GM12878 (cell line): ENCODE measurements around the gene SEZ6L2. TPM values are rescaled to one million over a fixed set of nuclear protein-coding genes. Genes with fewer than 3 reads are reported as not detected.

Experiments used
- ATAC-seq: fragments of 200-7000 bp; cut with Tn5 transposase; 3 replicates; pipeline ENCODE4 v1.9.1; 2020; ENCODE audit warnings: mild to moderate bottlenecking, moderate library complexity
- BruUV-seq: library from RNA; stranded (reverse); fragments of 400-500 nt; replicated peaks from 2 replicates; lab custom pipeline; 2021; lab: Mats Ljungman, UMichigan
- CTCF ChIA-PET: fragments of 300-600 bp; sonication (Branson Sonifier 250); formaldehyde crosslinking; extraction: SDS; loops from one replicate; lab custom pipeline; 2021; ENCODE audit warnings: inconsistent platforms; lab: Yijun Ruan, JAX
- POLR2A ChIA-PET: fragments of 350-600 bp; formaldehyde crosslinking; extraction: SDS; loops from one replicate; lab custom pipeline; 2021; ENCODE audit warnings: inconsistent platforms; lab: Charles Lee
- RAD21 ChIA-PET: fragments of 300-600 bp; sonication (Branson Sonifier 250); formaldehyde crosslinking; loops from one replicate; lab custom pipeline; 2023; ENCODE audit warnings: antibody characterized with exemption; ENCODE audit not compliant: unreplicated experiment; lab: Charles Lee
- SMC1A ChIA-PET: fragments of 300-600 bp; sonication (Branson Sonifier 250); formaldehyde crosslinking; loops from one replicate; lab custom pipeline; 2023; ENCODE audit not compliant: unreplicated experiment, uncharacterized antibody; lab: Charles Lee
- DNase-seq: peaks from one replicate; pipeline ENCODE4 v3.0.0-alpha.2; 2011; ENCODE audit warnings: low read depth, low spot score
- FAIRE-seq: peaks from 3 replicates; lab custom pipeline; 2011; peaks lifted over from hg19 to GRCh38; lab: Jason Lieb, UNC
- H2AFZ ChIP-seq: 2 replicates; pipeline ENCODE4 v1.6.0; 2011; ENCODE audit warnings: low read depth, low read length, control low read depth; ENCODE audit not compliant: control insufficient read depth
- H3K27ac ChIP-seq: 2 replicates; pipeline ENCODE4 v1.5.1; 2011; ENCODE audit warnings: control low read depth; ENCODE audit not compliant: control insufficient read depth, insufficient read depth
- H3K27me3 ChIP-seq, 2 experiments: replicated peaks in 1 of 2; 2 replicates each; pipeline versions ENCODE4 v1.6.0 to v1.6.1; 2011; ENCODE audit warnings: low read length in 1 of 2; ENCODE audit not compliant: control insufficient read depth in 2 of 2, insufficient read depth in 2 of 2
- H3K36me3 ChIP-seq, 2 experiments: 2 replicates each; pipeline ENCODE4 v1.5.1; 2011; ENCODE audit warnings: low read length in 1 of 2; ENCODE audit not compliant: control insufficient read depth in 2 of 2, insufficient read depth in 2 of 2
- H3K4me1 ChIP-seq: 2 replicates; pipeline ENCODE4 v1.6.1; 2011; ENCODE audit warnings: mild to moderate bottlenecking, low read length, moderate library complexity, mixed read lengths; ENCODE audit not compliant: control insufficient read depth, insufficient read depth
- H3K4me2 ChIP-seq: 2 replicates; pipeline ENCODE4 v1.6.0; 2011; ENCODE audit warnings: control low read depth; ENCODE audit not compliant: control insufficient read depth, insufficient read depth
- H3K4me3 ChIP-seq: fragments of 200-600 bp; sonication (generic); 2 replicates; pipeline ENCODE4 v1.5.1; 2016
- H3K79me2 ChIP-seq: 2 replicates; pipeline ENCODE4 v1.6.0; 2011; ENCODE audit warnings: low read length; ENCODE audit not compliant: control insufficient read depth, insufficient read depth
- H3K9ac ChIP-seq: 2 replicates; pipeline ENCODE4 v1.8.0; 2011; ENCODE audit warnings: low read length, control low read depth, mixed read lengths; ENCODE audit not compliant: control insufficient read depth, insufficient read depth
- H3K9me3 ChIP-seq: replicated peaks from 3 replicates; pipeline ENCODE4 v1.5.1; 2011; ENCODE audit warnings: mild to moderate bottlenecking, low read length; ENCODE audit not compliant: control insufficient read depth, insufficient read depth
- H4K20me1 ChIP-seq: 2 replicates; pipeline ENCODE4 v1.6.0; 2011; ENCODE audit not compliant: control insufficient read depth, insufficient read depth
- CUX1 ChIP-seq: IDR thresholded peaks from 2 replicates; pipeline ENCODE4 v1.6.1; 2012; ENCODE audit warnings: improper control_type of control experiment, low read depth, low read length; ENCODE audit not compliant: insufficient replicate concordance
- JUND ChIP-seq: IDR thresholded peaks from 2 replicates; pipeline ENCODE4 v1.6.1; 2012; ENCODE audit warnings: low read depth, mild to moderate bottlenecking, low read length, improper control_type of control experiment, moderate library complexity
- NRF1 ChIP-seq: conservative IDR thresholded peaks from 2 replicates; pipeline ENCODE4 v1.6.1; 2011; ENCODE audit warnings: mild to moderate bottlenecking, low read depth, low read length, improper control_type of control experiment
- RAD51 ChIP-seq: fragments of 450-650 bp; IDR thresholded peaks from 2 replicates; pipeline ENCODE4 v1.6.1; 2016; ENCODE audit warnings: moderate library complexity, mild to moderate bottlenecking, inconsistent platforms
- RBBP5 ChIP-seq: fragments of 200-600 bp; sonication (generic); conservative IDR thresholded peaks from 2 replicates; pipeline ENCODE4 v1.6.1; 2016
- SMARCA5 ChIP-seq: fragments of 450-650 bp; IDR thresholded peaks from 2 replicates; pipeline ENCODE4 v1.6.1; 2017; ENCODE audit warnings: mild to moderate bottlenecking
- TCF7 ChIP-seq: IDR thresholded peaks from 2 replicates; pipeline ENCODE4 v1.6.1; 2014; ENCODE audit warnings: antibody characterized with exemption, borderline replicate concordance
- ZBED1 ChIP-seq: IDR thresholded peaks from 2 replicates; pipeline ENCODE4 v1.6.1; 2016; ENCODE audit warnings: borderline replicate concordance
- ZBTB40 ChIP-seq: fragments of 450-650 bp; IDR thresholded peaks from 2 replicates; pipeline ENCODE4 v1.6.1; 2016; ENCODE audit warnings: mild to moderate bottlenecking, moderate library complexity, borderline replicate concordance
- WGBS: methylation state at CpG from one replicate; pipeline ENCODE4 v1.1.6; 2016; ENCODE audit warnings: low lambda C conversion rate; ENCODE audit not compliant: insufficient replicate concordance, insufficient coverage; ENCODE audit errors: missing lambda C conversion rate; 5-methylcytosine and 5-hydroxymethylcytosine counted together
- in situ Hi-C: fragments of 300-500 bp; cut with MboI; formaldehyde crosslinking; loops from 9 replicates; pipeline ENCODE4 v1.14.3; 2018; ENCODE audit warnings: mixed read lengths
- intact Hi-C: fragments of 100-400 bp; cut with micrococcal nuclease; formaldehyde crosslinking; loops from one replicate; pipeline ENCODE4 v1.14.2; 2022; ENCODE audit not compliant: unreplicated experiment
- polyA plus RNA-seq, 11 experiments: library from polyadenylated mRNA; depleted of rRNA in 4 of 11; unstranded in 6 of 11; stranded (reverse) in 5 of 11; fragments of >200 nt; fragmentation: Nextera tagmentation in 4 of 11; fragmentation: Illumina TruSeq in 1 of 11; extraction: Ambion mirVana in 4 of 11; extraction: Trizol in 1 of 11; gene quantifications; 1 replicate in 1 of 11; 2 replicates in 10 of 11; pipeline versions ENCODE4 v1.2.1 to v1.2.3, GENCODE V29; 2011 to 2016; ENCODE audit warnings: inconsistent platforms in 2 of 11, missing spikeins in 2 of 11, low read depth in 1 of 11
- total RNA-seq, 4 experiments: library from RNA; depleted of rRNA in 3 of 4; stranded (reverse); fragments of >200 nt in 3 of 4; fragmentation: Illumina TruSeq in 1 of 4; extraction: Trizol in 1 of 4; gene quantifications; 2 replicates each; pipeline versions ENCODE4 v1.2.1 to v1.2.3, GENCODE V29; 2013 to 2021

SEZ6L2 gene
- total and polyA plus RNA-seq, 10 of the 15 experiments (the other 5 are each of a cell fraction or from before 2014, with no cell fraction given): 0.06 to 0.49 TPM; not detected in 8

GRCh38 chr16:29850998-29851397 is 48.4 kb downstream of the SEZ6L2 start:
- FAIRE-seq (no peak), ATAC-seq (no peak), DNase-seq (no peak)
- Histone ChIP-seq H2AFZ (no peak overlapping the region), H3K27ac (no peak overlapping the region), H3K36me3 (peaks cover 1 to 3% of the 10 kb centered on the region in 2 experiments; a peak in 1 of 4 replicates), H3K4me2 (no peak overlapping the region), H3K27me3 (no peaks in the 10 kb centered on the region), H4K20me1 (no peaks in the 10 kb centered on the region), H3K9ac (no peak overlapping the region), H3K4me1 (no peaks in the 10 kb centered on the region), H3K4me3 (no peak overlapping the region), H3K79me2 (no peaks in the 10 kb centered on the region), H3K9me3 (no peaks in the 10 kb centered on the region)
- ChIA-PET SMC1A (interaction anchor here (3.6 kb wide), 1 partner anchor 32 kb away, joined by 48 read pairs; the partner anchor contains the start of genes MVP and PAGR1), CTCF (interaction anchor here (0.9 to 3.8 kb wide), 2 partner anchors 34 to 159 kb away, joined by 3 to 9 read pairs; no protein-coding TSS in a partner anchor), RAD21 (interaction anchor here (0.6 kb wide), 1 partner anchor 734 kb away, joined by 5 read pairs; no protein-coding TSS in a partner anchor), POLR2A (interaction anchor here (0.6 to 0.7 kb wide), 3 partner anchors 11 to 76 kb away, joined by 3 to 6 read pairs (median 4); no protein-coding TSS in a partner anchor)
- BruUV-seq: no TSS peak
- 53% methylated on average over 3 of the region's 3 CpGs for WGBS
- no peak for TF ChIP-seq TCF7
- TF ChIP-seq ZBED1: no peak
- TF ChIP-seq ZBTB40: no peak
- TF ChIP-seq RAD51: no peak
- no peak for TF ChIP-seq JUND
- no peak for TF ChIP-seq RBBP5
- no peak for TF ChIP-seq CUX1
- TF ChIP-seq SMARCA5: no peak
- no peak for TF ChIP-seq NRF1
- intact Hi-C loops: no loop called here
- in situ Hi-C loops: no loop called here
